Panc1 (cell line): Measurements from ENCODE around the gene TMEM117. TPM values are rescaled to one million over a fixed set of nuclear protein-coding genes. Genes with fewer than 3 reads are reported as not detected.

Experiments
- ATAC-seq: fragments of 200-7000 bp; cut with Tn5 transposase; 2 replicates; pipeline ENCODE4 v1.9.1; 2020; ENCODE audit warnings: mild to moderate bottlenecking, moderate library complexity
- BruUV-seq: library from RNA; stranded (reverse); fragments of 400-500 nt; replicated peaks from 2 replicates; lab custom pipeline; 2021; lab: Mats Ljungman, UMichigan
- CTCF ChIA-PET: fragments of 300-600 bp; sonication (Branson Sonifier 250); formaldehyde crosslinking; loops from one replicate; lab custom pipeline; 2022; ENCODE audit warnings: antibody characterized with exemption; lab: Charles Lee
- POLR2A ChIA-PET: fragments of 300-600 bp; sonication (Branson Sonifier 250); formaldehyde crosslinking; loops from one replicate; lab custom pipeline; 2022; ENCODE audit warnings: antibody characterized with exemption; lab: Charles Lee
- DNase-seq: peaks from one replicate; pipeline ENCODE4 v3.0.0-alpha.2; 2010; ENCODE audit warnings: low read depth, low spot score
- H3K27ac ChIP-seq: 2 replicates; pipeline ENCODE4 v1.5.1; 2011; ENCODE audit warnings: mild to moderate bottlenecking, low read length, inconsistent platforms
- H3K27me3 ChIP-seq: fragments of 200-500 bp; sonication (Bioruptor generic); 2 replicates; pipeline ENCODE4 v1.6.0; 2014; ENCODE audit warnings: low read length, inconsistent platforms; ENCODE audit not compliant: control insufficient read depth, insufficient read depth
- H3K36me3 ChIP-seq: fragments of 200-500 bp; sonication (Bioruptor generic); 2 replicates; pipeline ENCODE4 v1.5.1; 2014; ENCODE audit warnings: inconsistent platforms, mild to moderate bottlenecking, low read length, moderate library complexity; ENCODE audit not compliant: control insufficient read depth, insufficient read depth
- H3K4me1 ChIP-seq: 2 replicates; pipeline ENCODE4 v1.5.1; 2011; ENCODE audit warnings: inconsistent platforms, mild to moderate bottlenecking, low read length, moderate library complexity; ENCODE audit not compliant: control insufficient read depth, insufficient read depth
- H3K4me3 ChIP-seq, 2 experiments: 2 replicates each; pipeline ENCODE4 v1.5.1; 2011 to 2012; ENCODE audit warnings: low read depth in 2 of 2, low read length in 2 of 2, mild to moderate bottlenecking in 2 of 2, inconsistent platforms in 1 of 2, moderate library complexity in 1 of 2
- H3K9me3 ChIP-seq: fragments of 200-500 bp; sonication (Bioruptor generic); 2 replicates; pipeline ENCODE4 v1.5.1; 2014; ENCODE audit warnings: low read depth, mild to moderate bottlenecking, inconsistent platforms, low read length, moderate library complexity; ENCODE audit not compliant: control insufficient read depth, insufficient read depth
- POLR2AphosphoS5 ChIP-seq: IDR thresholded peaks from 2 replicates; pipeline ENCODE4 v1.6.1; 2012; ENCODE audit warnings: mild to moderate bottlenecking, low read depth, low read length, moderate library complexity
- REST ChIP-seq, 2 experiments: IDR thresholded peaks; 2 replicates each; pipeline ENCODE4 v1.6.1; 2011 to 2012; ENCODE audit warnings: low read depth in 2 of 2, control low read depth in 1 of 2, low read length in 1 of 2, mild to moderate bottlenecking in 1 of 2, moderate library complexity in 1 of 2; ENCODE audit not compliant: insufficient read depth in 1 of 2
- SIN3A ChIP-seq: IDR thresholded peaks from 2 replicates; pipeline ENCODE4 v1.6.1; 2012; ENCODE audit warnings: low read depth, mild to moderate bottlenecking, low read length, moderate library complexity, borderline replicate concordance; ENCODE audit not compliant: insufficient read depth
- TCF7L2 ChIP-seq: IDR thresholded peaks from 2 replicates; pipeline ENCODE4 v1.6.1; 2011; ENCODE audit warnings: mild to moderate bottlenecking, low read depth, low read length, inconsistent platforms
- in situ Hi-C: cut with HindIII; loops from 2 replicates; pipeline ENCODE4 v1.10.0; 2016; ENCODE audit warnings: low sequenced_read_pairs, low pct_unique_long_range_greater_than_20kb
- intact Hi-C: fragments of 100-400 bp; cut with micrococcal nuclease; formaldehyde crosslinking; loops from one replicate; pipeline ENCODE4 v1.10.0; 2022; ENCODE audit not compliant: unreplicated experiment
- total RNA-seq: library from RNA; stranded (reverse); gene quantifications from one replicate; pipeline ENCODE4 v1.2.1, GENCODE V29; 2021; ENCODE audit not compliant: unreplicated experiment
- TF ChIP-seq, protein P1 (sequence below): fragments of 450-650 bp; IDR thresholded peaks from 2 replicates; pipeline ENCODE4 v1.5.1; 2017; ENCODE audit warnings: mild to moderate bottlenecking

The TMEM117 gene
- total RNA-seq, 1 experiment from 2014 or later, result 5.5 TPM

DNA sequence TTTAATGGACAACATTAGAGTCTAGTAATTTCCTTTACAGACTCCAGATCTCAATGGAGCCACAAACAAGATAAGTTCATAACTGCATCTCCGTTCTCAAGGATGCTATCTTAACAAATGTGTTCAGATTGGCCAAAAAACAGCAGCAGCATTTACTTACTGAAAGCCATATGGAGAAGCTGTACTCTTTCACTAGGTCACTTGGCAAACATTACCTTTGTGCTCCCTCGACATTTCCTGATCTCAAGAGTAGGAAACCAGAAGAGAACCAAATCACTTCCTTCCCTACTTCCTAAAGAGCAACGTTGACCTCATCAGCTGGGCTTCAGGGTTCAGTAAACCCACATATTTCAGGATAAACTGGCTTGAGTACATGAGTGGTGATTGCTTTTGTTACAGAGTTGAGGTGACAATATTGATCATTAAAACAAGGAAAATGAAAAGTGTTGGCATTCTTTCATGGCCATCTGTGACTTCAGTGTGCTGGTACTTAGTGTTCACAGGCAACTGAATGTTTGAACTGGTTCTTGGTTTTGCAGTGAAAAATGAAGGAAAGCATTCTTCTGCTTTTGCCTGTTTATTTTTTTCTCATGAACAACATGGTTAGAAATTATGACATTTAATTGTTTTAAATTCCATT lies 449.6 kb downstream of the TMEM117 start:
- in situ Hi-C loops (no loop called here), intact Hi-C loops (no loop called here)
- BruUV-seq, result no TSS peak
- DNase-seq, result no peak
- H3K36me3 ChIP-seq, result no peaks in the 10 kb centered on the region
- POLR2A ChIA-PET, result no interaction called here
- no peaks in the 10 kb centered on the region for H3K9me3 ChIP-seq
- TF ChIP-seq SIN3A (no peak), POLR2AphosphoS5 (no peak), REST (IDR thresholded peaks at IDR 0.05; ENCODE audit: insufficient read depth in 1 of 2, low read depth in 2 of 2, low read length in 1 of 2) (no peak), TCF7L2 (no peak)
- TF ChIP-seq, protein P1, sequence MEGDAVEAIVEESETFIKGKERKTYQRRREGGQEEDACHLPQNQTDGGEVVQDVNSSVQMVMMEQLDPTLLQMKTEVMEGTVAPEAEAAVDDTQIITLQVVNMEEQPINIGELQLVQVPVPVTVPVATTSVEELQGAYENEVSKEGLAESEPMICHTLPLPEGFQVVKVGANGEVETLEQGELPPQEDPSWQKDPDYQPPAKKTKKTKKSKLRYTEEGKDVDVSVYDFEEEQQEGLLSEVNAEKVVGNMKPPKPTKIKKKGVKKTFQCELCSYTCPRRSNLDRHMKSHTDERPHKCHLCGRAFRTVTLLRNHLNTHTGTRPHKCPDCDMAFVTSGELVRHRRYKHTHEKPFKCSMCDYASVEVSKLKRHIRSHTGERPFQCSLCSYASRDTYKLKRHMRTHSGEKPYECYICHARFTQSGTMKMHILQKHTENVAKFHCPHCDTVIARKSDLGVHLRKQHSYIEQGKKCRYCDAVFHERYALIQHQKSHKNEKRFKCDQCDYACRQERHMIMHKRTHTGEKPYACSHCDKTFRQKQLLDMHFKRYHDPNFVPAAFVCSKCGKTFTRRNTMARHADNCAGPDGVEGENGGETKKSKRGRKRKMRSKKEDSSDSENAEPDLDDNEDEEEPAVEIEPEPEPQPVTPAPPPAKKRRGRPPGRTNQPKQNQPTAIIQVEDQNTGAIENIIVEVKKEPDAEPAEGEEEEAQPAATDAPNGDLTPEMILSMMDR, result no peak
- no peaks in the 10 kb centered on the region for H3K4me1 ChIP-seq
- CTCF ChIA-PET, result no interaction called here
- H3K27ac ChIP-seq, result no peak overlapping the region
- ATAC-seq, result no peak
- no peak overlapping the region for H3K4me3 ChIP-seq
- no peaks in the 10 kb centered on the region for H3K27me3 ChIP-seq

- Histone ChIP-seq H3K4me1 (no peaks in the 10 kb centered on the region), H3K9me3 (no peaks in the 10 kb centered on the region), H3K27ac (no peak overlapping the region), H3K4me3 (no peak overlapping the region), H3K27me3 (no peaks in the 10 kb centered on the region), H3K36me3 (no peaks in the 10 kb centered on the region)
- no TSS peak for BruUV-seq
- POLR2A ChIA-PET, result no interaction called here
- CTCF ChIA-PET, result no interaction called here
- no peak for ATAC-seq
- no peak for TF ChIP-seq POLR2AphosphoS5
- no peak for TF ChIP-seq TCF7L2
- TF ChIP-seq REST (IDR thresholded peaks at IDR 0.05; ENCODE audit: insufficient read depth in 1 of 2, low read depth in 2 of 2, low read length in 1 of 2), result no peak
- TF ChIP-seq SIN3A, result no peak
- TF ChIP-seq, protein P1, result no peak
- DNase-seq, result no peak
- in situ Hi-C loops (no loop called here), intact Hi-C loops (no loop called here)
Measured at GRCh38 chr12:44286336-44286735, 450.5 kb downstream of the TMEM117 start.
